Astrocyte (in vitro differentiated cells and primary cell): ENCODE results near the gene DNAJC4. TPM values are rescaled to one million over a fixed set of nuclear protein-coding genes. Genes with fewer than 3 reads are reported as not detected.

Experiments
- DNase-seq: peaks from one replicate; pipeline ENCODE4 v3.0.0-alpha.2; 2010; ENCODE audit warnings: low read depth
- FAIRE-seq: peaks from 2 replicates; lab custom pipeline; 2011; peaks lifted over from hg19 to GRCh38; lab: Jason Lieb, UNC
- H2AFZ ChIP-seq: 2 replicates; pipeline ENCODE4 v1.6.0; 2012; ENCODE audit warnings: low read depth, low read length, inconsistent platforms
- H3K27ac ChIP-seq: 2 replicates; pipeline ENCODE4 v1.5.1; 2011; ENCODE audit warnings: low read depth, low read length, inconsistent platforms
- H3K27me3 ChIP-seq: 2 replicates; pipeline ENCODE4 v1.6.0; 2011; ENCODE audit warnings: low read length, inconsistent platforms; ENCODE audit not compliant: insufficient read depth
- H3K36me3 ChIP-seq: 2 replicates; pipeline ENCODE4 v1.5.1; 2011; ENCODE audit warnings: low read length, inconsistent platforms; ENCODE audit not compliant: insufficient read depth
- H3K4me1 ChIP-seq: 2 replicates; pipeline ENCODE4 v1.5.1; 2011; ENCODE audit warnings: low read length, inconsistent platforms; ENCODE audit not compliant: insufficient read depth
- H3K4me2 ChIP-seq: 2 replicates; pipeline ENCODE4 v1.6.0; 2012; ENCODE audit warnings: low read length, inconsistent platforms
- H3K4me3 ChIP-seq: 2 replicates; pipeline ENCODE4 v1.5.1; 2011; ENCODE audit warnings: low read depth, mild to moderate bottlenecking, low read length, inconsistent platforms; ENCODE audit not compliant: insufficient read depth
- H3K79me2 ChIP-seq: 2 replicates; pipeline ENCODE4 v1.6.0; 2012; ENCODE audit warnings: mild to moderate bottlenecking, low read length, inconsistent platforms; ENCODE audit not compliant: insufficient read depth
- H3K9ac ChIP-seq: 2 replicates; pipeline ENCODE4 v1.6.0; 2012; ENCODE audit warnings: mild to moderate bottlenecking, low read length, inconsistent platforms
- H3K9me3 ChIP-seq: 2 replicates; pipeline ENCODE4 v1.5.1; 2012; ENCODE audit warnings: low read depth, mild to moderate bottlenecking, low read length, inconsistent platforms; ENCODE audit not compliant: insufficient read depth
- H4K20me1 ChIP-seq: 2 replicates; pipeline ENCODE4 v1.6.0; 2012; ENCODE audit warnings: low read length, inconsistent platforms; ENCODE audit not compliant: insufficient read depth
- H3K27ac Mint-ChIP-seq: one replicate; pipeline ENCODE4 v1.8.0; 2021; ENCODE audit warnings: mild to moderate bottlenecking, mixed read lengths; ENCODE audit not compliant: unreplicated experiment
- H3K27me3 Mint-ChIP-seq: one replicate; pipeline ENCODE4 v1.8.0; 2021; ENCODE audit warnings: low read depth, mixed read lengths; ENCODE audit not compliant: unreplicated experiment
- H3K36me3 Mint-ChIP-seq: one replicate; pipeline ENCODE4 v1.8.0; 2021; ENCODE audit warnings: low read depth, mixed read lengths; ENCODE audit not compliant: unreplicated experiment
- H3K4me1 Mint-ChIP-seq: one replicate; pipeline ENCODE4 v1.8.0; 2021; ENCODE audit warnings: low read depth, mixed read lengths; ENCODE audit not compliant: unreplicated experiment
- H3K4me3 Mint-ChIP-seq: one replicate; pipeline ENCODE4 v1.8.0; 2021; ENCODE audit warnings: mild to moderate bottlenecking, moderate library complexity, mixed read lengths; ENCODE audit not compliant: unreplicated experiment
- H3K9me3 Mint-ChIP-seq: one replicate; pipeline ENCODE4 v1.8.0; 2021; ENCODE audit warnings: mild to moderate bottlenecking, mixed read lengths; ENCODE audit not compliant: unreplicated experiment
- EZH2 ChIP-seq: IDR thresholded peaks from 2 replicates; pipeline ENCODE4 v1.6.1; 2012; ENCODE audit warnings: mild to moderate bottlenecking, low read length, inconsistent platforms; ENCODE audit not compliant: insufficient read depth
- total RNA-seq: library from RNA; stranded (reverse); gene quantifications from 2 replicates; pipeline ENCODE4 v1.2.1, GENCODE V29; 2021
- TF ChIP-seq, protein P1 (sequence below): IDR thresholded peaks from 2 replicates; pipeline ENCODE4 v1.5.1; 2011; ENCODE audit warnings: low read depth, mild to moderate bottlenecking, inconsistent platforms, low read length, moderate library complexity; ENCODE audit not compliant: insufficient read depth

Gene DNAJC4
- total RNA-seq, 1 donor from 2014 or later, result 23.8 TPM

GRCh38 chr11:64238999-64239398, 8.7 kb downstream of the DNAJC4 start:
- Histone ChIP-seq H3K4me2 (no peak overlapping the region), H3K4me3 (no peak overlapping the region), H3K27ac (no peak overlapping the region), H2AFZ (no peak overlapping the region), H3K9me3 (no peaks in the 10 kb centered on the region), H3K79me2 (peaks cover 31% of the 10 kb centered on the region), H4K20me1 (peaks cover 26% of the 10 kb centered on the region), H3K4me1 (peaks cover 36% of the 10 kb centered on the region), H3K36me3 (peaks cover 14% of the 10 kb centered on the region), H3K27me3 (no peaks in the 10 kb centered on the region), H3K9ac (no peak overlapping the region)
- no peaks in the 10 kb centered on the region for H3K27me3 Mint-ChIP-seq
- TF ChIP-seq, protein P1, sequence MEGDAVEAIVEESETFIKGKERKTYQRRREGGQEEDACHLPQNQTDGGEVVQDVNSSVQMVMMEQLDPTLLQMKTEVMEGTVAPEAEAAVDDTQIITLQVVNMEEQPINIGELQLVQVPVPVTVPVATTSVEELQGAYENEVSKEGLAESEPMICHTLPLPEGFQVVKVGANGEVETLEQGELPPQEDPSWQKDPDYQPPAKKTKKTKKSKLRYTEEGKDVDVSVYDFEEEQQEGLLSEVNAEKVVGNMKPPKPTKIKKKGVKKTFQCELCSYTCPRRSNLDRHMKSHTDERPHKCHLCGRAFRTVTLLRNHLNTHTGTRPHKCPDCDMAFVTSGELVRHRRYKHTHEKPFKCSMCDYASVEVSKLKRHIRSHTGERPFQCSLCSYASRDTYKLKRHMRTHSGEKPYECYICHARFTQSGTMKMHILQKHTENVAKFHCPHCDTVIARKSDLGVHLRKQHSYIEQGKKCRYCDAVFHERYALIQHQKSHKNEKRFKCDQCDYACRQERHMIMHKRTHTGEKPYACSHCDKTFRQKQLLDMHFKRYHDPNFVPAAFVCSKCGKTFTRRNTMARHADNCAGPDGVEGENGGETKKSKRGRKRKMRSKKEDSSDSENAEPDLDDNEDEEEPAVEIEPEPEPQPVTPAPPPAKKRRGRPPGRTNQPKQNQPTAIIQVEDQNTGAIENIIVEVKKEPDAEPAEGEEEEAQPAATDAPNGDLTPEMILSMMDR, result no peak
- TF ChIP-seq EZH2, result no peak
- no peak overlapping the region for H3K27ac Mint-ChIP-seq
- no peak for DNase-seq
- H3K4me3 Mint-ChIP-seq, result peak overlapping the region; percentile 60
- H3K36me3 Mint-ChIP-seq, result peaks cover 9% of the 10 kb centered on the region
- no peak for FAIRE-seq
- H3K9me3 Mint-ChIP-seq, result no peaks in the 10 kb centered on the region
- peaks cover 15% of the 10 kb centered on the region for H3K4me1 Mint-ChIP-seq

- DNase-seq, result no peak
- peak overlapping the region; percentile 94 for H3K27ac ChIP-seq
- peaks cover 39% of the 10 kb centered on the region for H3K79me2 ChIP-seq
- peak overlapping the region; percentile 88 for H3K9ac ChIP-seq
- no peak overlapping the region for H2AFZ ChIP-seq
- H3K27me3 Mint-ChIP-seq, result no peaks in the 10 kb centered on the region
- TF ChIP-seq, protein P1, result no peak
- TF ChIP-seq EZH2, result no peak
- no peaks in the 10 kb centered on the region for H3K9me3 ChIP-seq
- no peaks in the 10 kb centered on the region for H3K9me3 Mint-ChIP-seq
- H3K36me3 ChIP-seq, result peaks cover 14% of the 10 kb centered on the region
- peaks cover 18% of the 10 kb centered on the region for H3K4me1 Mint-ChIP-seq
- H3K4me3 ChIP-seq, result peak overlapping the region; percentile 84
- H3K27ac Mint-ChIP-seq, result peak overlapping the region; percentile 97
- H4K20me1 ChIP-seq, result peaks cover 30% of the 10 kb centered on the region
- peak overlapping the region; percentile 91 for H3K4me3 Mint-ChIP-seq
- H3K27me3 ChIP-seq, result no peaks in the 10 kb centered on the region
- H3K4me2 ChIP-seq, result peak overlapping the region; percentile 99
- peaks cover 41% of the 10 kb centered on the region for H3K4me1 ChIP-seq
- H3K36me3 Mint-ChIP-seq, result peaks cover 9% of the 10 kb centered on the region
- no peak for FAIRE-seq
Measured at GRCh38 chr11:64239662-64240434, 9.5 kb downstream of the DNAJC4 start.
